Hematopoietic multipotent progenitor cell treated with erythropoietin and hydrocortisone succinate and interleukin-3 and kit ligand, for 4 days (in vitro differentiated cells): ENCODE measurements around the gene ETF1.
"Not testable (repeated sequence)": the region's sequence is repeated elsewhere in the genome, so short reads cannot be mapped to it uniquely, and the experiment has no call there.

Experiments
- DNase-seq: peaks from one replicate; pipeline ENCODE4 v3.0.0-alpha.2; 2015

ETF1 gene

DNA sequence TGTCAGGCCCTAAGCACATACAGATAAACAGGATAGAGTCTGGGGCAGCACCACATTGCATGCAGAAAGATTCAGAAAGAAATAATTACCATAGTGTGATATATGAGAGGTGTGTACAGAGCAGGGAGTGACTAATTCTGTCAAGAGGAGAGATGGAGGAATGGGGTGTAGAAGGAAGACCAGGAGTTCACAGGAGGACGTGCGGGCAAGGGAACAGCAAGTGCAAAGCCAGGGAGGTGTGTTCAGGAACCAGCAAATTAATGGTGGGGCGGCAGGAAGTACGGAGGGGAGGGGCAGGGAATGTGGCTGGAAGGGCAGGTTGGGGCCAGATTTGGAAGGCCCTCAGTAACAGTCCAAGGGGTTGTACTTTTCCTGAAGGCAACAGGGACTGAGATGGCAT, 60.4 kb downstream of the ETF1 start:
- DNase-seq: no peak

DNA sequence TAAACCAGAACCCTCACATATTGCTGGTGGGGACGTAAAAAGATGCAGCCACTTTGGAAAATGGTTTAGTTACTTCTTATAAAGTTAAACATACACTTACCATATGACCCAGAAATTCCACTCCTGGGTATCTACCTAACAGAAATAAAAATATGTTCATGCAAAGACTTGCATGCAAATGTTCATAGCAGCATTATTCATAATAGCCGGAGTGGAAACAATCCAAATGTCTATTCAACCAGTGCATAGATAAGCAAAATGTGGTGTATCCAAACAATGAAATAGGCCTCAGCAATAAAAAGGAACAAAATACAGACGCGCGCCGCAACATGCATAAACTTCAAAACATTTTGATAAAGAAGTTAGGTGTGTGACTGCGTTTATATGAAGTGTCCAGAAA, 66.1 kb downstream of the ETF1 start:
- no peak for DNase-seq

DNA sequence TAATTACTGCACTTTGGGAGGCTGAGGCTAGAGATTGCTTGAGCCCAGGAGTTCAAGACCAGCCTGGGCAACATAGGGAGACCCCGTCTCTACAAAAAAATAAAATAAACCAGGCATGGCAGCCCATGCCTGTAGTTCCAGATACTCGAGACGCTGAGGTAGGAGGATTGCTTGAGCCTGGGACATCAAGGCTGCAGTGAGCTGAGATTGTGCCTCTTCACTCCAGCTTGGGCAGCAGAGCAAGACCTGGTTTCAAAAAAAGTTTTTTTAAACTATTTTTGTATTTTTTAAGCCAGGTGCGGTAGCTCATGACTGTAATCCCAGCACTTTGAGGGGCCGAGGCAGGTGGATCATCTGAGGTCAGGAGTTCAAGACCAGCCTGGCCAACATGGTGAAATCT, 69.9 kb downstream of the ETF1 start:
- DNase-seq: not testable (repeated sequence)

- DNase-seq: no peak
Observed at GRCh38 chr5:138472353-138472752, 70.7 kb downstream of the ETF1 start.

GRCh38 chr5:138471052-138471361, 72.0 kb downstream of the ETF1 start:
- DNase-seq: no peak

- no peak for DNase-seq
Observed at GRCh38 chr5:138470322-138471051, 72.5 kb downstream of the ETF1 start.

- DNase-seq: no peak
Observed at GRCh38 chr5:138469540-138470321, 73.3 kb downstream of the ETF1 start.

- DNase-seq: no peak
Observed at GRCh38 chr5:138468966-138469539, 74.0 kb downstream of the ETF1 start.

DNA sequence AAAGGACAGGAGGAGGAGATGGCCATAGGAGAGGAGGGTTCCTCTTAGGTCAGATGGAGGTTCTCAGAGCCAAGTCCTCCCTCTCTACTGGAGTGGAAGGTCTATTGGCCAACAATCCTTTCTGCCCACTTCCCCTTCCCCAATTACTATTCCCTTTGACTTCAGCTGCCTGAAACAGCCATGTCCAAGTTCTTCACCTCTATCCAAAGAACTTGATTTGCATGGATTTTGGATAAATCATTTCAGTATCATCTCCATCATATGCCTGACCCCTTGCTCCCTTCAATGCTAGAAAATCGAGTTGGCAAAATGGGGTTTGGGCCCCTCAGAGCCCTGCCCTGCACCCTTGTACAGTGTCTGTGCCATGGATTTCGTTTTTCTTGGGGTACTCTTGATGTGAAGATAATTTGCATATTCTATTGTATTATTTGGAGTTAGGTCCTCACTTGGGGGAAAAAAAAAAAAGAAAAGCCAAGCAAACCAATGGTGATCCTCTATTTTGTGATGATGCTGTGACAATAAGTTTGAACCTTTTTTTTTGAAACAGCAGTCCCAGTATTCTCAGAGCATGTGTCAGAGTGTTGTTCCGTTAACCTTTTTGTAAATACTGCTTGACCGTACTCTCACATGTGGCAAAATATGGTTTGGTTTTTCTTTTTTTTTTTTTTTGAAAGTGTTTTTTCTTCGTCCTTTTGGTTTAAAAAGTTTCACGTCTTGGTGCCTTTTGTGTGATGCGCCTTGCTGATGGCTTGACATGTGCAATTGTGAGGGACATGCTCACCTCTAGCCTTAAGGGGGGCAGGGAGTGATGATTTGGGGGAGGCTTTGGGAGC, 74.7 kb downstream of the ETF1 start:
- DNase-seq: no peak

DNA sequence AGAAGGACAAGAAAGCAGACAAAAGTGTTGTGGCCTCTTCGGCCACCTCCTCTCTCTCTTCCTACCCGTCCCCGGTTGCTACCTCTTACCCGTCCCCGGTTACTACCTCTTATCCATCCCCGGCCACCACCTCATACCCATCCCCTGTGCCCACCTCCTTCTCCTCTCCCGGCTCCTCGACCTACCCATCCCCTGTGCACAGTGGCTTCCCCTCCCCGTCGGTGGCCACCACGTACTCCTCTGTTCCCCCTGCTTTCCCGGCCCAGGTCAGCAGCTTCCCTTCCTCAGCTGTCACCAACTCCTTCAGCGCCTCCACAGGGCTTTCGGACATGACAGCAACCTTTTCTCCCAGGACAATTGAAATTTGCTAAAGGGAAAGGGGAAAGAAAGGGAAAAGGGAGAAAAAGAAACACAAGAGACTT, 75.3 kb downstream of the ETF1 start:
- no peak for DNase-seq

DNA sequence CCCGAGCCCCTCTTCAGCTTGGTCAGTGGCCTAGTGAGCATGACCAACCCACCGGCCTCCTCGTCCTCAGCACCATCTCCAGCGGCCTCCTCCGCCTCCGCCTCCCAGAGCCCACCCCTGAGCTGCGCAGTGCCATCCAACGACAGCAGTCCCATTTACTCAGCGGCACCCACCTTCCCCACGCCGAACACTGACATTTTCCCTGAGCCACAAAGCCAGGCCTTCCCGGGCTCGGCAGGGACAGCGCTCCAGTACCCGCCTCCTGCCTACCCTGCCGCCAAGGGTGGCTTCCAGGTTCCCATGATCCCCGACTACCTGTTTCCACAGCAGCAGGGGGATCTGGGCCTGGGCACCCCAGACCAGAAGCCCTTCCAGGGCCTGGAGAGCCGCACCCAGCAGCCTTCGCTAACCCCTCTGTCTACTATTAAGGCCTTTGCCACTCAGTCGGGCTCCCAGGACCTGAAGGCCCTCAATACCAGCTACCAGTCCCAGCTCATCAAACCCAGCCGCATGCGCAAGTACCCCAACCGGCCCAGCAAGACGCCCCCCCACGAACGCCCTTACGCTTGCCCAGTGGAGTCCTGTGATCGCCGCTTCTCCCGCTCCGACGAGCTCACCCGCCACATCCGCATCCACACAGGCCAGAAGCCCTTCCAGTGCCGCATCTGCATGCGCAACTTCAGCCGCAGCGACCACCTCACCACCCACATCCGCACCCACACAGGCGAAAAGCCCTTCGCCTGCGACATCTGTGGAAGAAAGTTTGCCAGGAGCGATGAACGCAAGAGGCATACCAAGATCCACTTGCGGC, 75.9 kb downstream of the ETF1 start:
- no peak for DNase-seq

DNA sequence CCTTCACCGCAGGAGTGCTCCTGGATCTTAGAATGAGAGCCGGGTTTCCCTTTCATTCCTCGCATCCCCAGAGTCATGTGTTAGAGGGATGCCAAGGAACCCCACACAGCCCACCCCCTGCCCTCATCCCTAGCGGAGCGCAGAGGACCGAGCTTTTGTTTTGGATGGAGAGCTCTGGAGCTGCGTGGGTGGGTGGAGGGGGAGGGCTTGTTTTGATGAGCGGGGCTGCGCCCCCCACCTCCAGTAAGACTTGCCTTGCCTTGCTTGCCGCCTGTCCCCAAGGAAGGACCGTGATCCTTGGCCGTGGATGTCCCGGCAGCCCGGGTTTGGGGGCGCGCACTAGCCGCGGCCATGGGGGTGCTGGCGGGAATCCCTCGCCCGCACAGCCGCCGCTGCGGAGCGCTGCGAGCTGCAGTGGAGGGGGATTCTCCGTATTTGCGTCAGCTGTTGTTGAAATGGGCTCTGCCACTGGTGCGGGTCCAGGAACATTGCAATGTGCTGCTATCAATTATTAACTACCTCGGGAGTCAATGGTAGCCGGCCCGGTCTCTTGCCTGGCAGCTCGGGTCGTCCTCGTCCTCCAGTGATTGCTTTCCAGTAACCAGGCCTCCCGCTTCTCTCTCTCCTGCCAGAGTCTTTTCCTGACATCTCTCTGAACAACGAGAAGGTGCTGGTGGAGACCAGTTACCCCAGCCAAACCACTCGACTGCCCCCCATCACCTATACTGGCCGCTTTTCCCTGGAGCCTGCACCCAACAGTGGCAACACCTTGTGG, 76.7 kb downstream of the ETF1 start:
- no peak for DNase-seq

DNA sequence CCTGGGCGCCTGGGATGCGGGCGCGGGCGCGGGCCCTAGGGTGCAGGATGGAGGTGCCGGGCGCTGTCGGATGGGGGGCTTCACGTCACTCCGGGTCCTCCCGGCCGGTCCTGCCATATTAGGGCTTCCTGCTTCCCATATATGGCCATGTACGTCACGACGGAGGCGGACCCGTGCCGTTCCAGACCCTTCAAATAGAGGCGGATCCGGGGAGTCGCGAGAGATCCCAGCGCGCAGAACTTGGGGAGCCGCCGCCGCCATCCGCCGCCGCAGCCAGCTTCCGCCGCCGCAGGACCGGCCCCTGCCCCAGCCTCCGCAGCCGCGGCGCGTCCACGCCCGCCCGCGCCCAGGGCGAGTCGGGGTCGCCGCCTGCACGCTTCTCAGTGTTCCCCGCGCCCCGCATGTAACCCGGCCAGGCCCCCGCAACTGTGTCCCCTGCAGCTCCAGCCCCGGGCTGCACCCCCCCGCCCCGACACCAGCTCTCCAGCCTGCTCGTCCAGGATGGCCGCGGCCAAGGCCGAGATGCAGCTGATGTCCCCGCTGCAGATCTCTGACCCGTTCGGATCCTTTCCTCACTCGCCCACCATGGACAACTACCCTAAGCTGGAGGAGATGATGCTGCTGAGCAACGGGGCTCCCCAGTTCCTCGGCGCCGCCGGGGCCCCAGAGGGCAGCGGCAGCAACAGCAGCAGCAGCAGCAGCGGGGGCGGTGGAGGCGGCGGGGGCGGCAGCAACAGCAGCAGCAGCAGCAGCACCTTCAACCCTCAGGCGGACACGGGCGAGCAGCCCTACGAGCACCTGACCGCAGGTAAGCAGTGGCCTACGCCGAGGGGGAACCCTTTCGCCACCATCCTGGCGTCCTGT, 77.5 kb downstream of the ETF1 start, which contains the start of gene EGR1:
TSS of gene EGR1 (plus strand) at position 219 of the 864 bp plus-strand sequence. CDS start at position 502, 283 bp downstream.
- DNase-seq: peak; percentile 97

DNA sequence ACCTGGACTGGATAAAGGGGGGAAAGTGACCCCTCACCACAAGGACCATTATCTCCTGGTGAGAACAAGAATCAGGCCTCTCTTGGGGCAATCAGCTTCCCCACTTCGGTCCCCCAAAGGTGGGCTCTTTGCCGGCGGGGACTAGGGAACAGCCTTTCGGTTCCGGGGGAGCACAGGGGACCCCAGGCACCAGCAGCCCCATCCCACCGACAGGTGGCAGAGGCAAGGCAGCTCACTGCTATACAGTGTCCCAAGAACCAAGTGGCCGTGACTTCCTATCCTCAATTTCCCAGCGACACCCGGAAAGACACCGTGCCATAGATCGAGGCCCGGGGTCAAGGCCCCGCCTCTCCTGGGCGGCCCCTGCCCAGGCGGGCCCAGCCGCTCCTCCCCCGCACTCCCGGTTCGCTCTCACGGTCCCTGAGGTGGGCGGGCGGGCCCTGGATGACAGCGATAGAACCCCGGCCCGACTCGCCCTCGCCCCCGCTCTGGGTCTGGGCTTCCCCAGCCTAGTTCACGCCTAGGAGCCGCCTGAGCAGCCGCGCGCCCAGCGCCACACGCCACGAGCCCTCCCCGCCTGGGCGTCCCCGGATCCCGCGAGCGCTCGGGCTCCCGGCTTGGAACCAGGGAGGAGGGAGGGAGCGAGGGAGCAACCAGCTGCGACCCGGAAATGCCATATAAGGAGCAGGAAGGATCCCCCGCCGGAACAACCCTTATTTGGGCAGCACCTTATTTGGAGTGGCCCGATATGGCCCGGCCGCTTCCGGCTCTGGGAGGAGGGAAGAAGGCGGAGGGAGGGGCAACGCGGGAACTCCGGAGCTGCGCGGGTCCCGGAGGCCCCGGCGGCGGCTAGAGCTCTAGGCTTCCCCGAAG, 78.4 kb downstream of the ETF1 start:
- peak; percentile 100 for DNase-seq

DNA sequence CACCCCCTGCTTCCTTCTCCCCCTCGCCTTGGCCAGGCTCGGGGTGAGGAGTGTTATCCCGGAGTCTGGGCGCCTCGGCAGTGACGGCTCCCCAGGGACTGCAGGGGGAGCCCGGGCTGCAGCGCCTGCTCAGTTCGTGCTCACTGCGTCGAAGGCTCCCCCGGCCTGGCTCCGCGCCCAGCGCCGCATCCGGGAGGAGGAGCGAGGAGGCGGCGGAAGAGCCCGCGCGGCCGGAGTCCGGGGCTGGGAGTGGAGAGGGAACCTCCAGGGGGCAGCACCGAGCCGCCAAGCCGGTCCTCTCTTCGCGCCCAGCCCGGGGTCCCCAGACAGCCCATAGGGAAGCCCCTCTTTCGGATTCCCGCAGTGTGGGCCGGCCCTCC, 79.0 kb downstream of the ETF1 start:
- DNase-seq: peak; percentile 98

- peak; percentile 44 for DNase-seq
Observed at GRCh38 chr5:138463419-138464007, 79.5 kb downstream of the ETF1 start.

- DNase-seq: no peak
Observed at GRCh38 chr5:138461343-138462125, 81.5 kb downstream of the ETF1 start.

- DNase-seq: no peak
Observed at GRCh38 chr5:138460032-138460693, 82.9 kb downstream of the ETF1 start.
